Heart left ventricle (tissue), 13 donors: Measurements from ENCODE around the gene PRKCA.

Source experiments
- POLR2A ChIP-seq, 2 donors: fragments of 450-650 bp; IDR thresholded peaks; one replicate each; pipeline ENCODE4 v1.6.1; 2017; ENCODE audit warnings: antibody characterized with exemption in 2 of 2, mild to moderate bottlenecking in 2 of 2, moderate library complexity in 2 of 2
- TF ChIP-seq, protein P1 (sequence below), 12 donors: fragments of 200-600 bp; sonication (generic) in 4 of 12; IDR thresholded peaks; one replicate each; pipeline versions ENCODE4 v1.5.0 to v1.8.0; 2018 to 2022; ENCODE audit warnings: antibody characterized with exemption in 12 of 12, mild to moderate bottlenecking in 5 of 12
- donor health status: ischemic (EF 13 %, LVEDD 7.1; RV severe dilation, severe dysfunction).
- donor health status: DM: no; HTN: yes; CAD: no.
- donor health status: DM: no; HTN: no; CAD: no.
- donor health status: ischemic (EF 25% LVEDD 6.9; RV normal size, moderate dysfunction).
- donor health status: ischemic (EF 25% LVEDD 5.7; RV mildly dilated, moderate dysfunction).
- donor health status: ischemic (EF 35%, LVEDD 5.7; RV mildly dilated, moderate dysfunction).
- donor health status: nonischemic (EF 11% LVEDD 7.7; RV severe dilation, severe dysfunction).
- donor health status: DM: yes; HTN: yes; CAD: no.
- donor health status: PGD.
- donor health status: ischemic (EF 29% LVEDD 5.4; RV normal size, mild dysfunction).
- donor health status: nonischemic (EF 23%, LVEDD 6.1; RV moderate dilation, normal function).

DNA sequence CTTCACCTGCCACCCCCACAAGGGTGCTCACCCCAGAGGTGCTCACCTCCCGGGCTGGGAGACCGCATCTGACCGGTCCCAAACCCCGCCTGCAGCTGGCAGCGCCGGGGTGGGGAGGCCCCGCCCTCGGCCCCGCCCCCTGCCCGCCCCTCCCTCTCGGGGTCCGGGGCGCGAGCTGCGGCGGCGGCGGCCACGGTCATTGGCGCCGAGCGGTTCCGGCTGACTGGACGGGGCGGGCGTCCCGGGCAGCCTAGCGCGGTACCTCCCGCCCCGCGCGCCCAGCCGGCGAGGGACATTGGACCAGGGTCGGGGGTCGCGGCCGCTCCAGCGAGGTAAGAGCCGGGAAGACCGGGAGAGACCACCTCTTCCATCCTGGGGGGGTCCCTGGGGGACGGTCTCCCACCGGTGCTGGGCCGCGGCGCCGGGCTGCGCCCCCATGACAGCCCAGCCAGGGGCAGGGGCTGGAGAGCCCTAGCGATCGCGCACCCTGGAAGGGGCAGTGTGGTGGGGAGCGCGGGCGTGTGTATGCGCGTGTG is 532.6 kb downstream of the PRKCA start, which contains the start of gene CACNG5:
- TF ChIP-seq, protein P1, sequence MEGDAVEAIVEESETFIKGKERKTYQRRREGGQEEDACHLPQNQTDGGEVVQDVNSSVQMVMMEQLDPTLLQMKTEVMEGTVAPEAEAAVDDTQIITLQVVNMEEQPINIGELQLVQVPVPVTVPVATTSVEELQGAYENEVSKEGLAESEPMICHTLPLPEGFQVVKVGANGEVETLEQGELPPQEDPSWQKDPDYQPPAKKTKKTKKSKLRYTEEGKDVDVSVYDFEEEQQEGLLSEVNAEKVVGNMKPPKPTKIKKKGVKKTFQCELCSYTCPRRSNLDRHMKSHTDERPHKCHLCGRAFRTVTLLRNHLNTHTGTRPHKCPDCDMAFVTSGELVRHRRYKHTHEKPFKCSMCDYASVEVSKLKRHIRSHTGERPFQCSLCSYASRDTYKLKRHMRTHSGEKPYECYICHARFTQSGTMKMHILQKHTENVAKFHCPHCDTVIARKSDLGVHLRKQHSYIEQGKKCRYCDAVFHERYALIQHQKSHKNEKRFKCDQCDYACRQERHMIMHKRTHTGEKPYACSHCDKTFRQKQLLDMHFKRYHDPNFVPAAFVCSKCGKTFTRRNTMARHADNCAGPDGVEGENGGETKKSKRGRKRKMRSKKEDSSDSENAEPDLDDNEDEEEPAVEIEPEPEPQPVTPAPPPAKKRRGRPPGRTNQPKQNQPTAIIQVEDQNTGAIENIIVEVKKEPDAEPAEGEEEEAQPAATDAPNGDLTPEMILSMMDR (IDR thresholded peaks at IDR 0.05) = no peak
- TF ChIP-seq POLR2A (IDR thresholded peaks at IDR 0.05) = no peak
